GM19099 (cell line): Measurements from ENCODE around the gene CHIT1.

ENCODE experiments used
- POLR2A ChIP-seq: IDR thresholded peaks from 3 replicates; pipeline ENCODE4 v1.6.1; 2011; ENCODE audit warnings: low read depth; ENCODE audit not compliant: insufficient read length; ENCODE audit errors: extremely low read depth

CHIT1 gene

GRCh38 chr1:203204756-203205155 is 24.7 kb downstream of the CHIT1 start:
- no peak for TF ChIP-seq POLR2A

- no peak for TF ChIP-seq POLR2A
These were observed 26.8 kb downstream of the CHIT1 start for GRCh38 chr1:203202431-203203245.

GRCh38 chr1:203201516-203202205 is 27.8 kb downstream of the CHIT1 start:
- TF ChIP-seq POLR2A: no peak

GRCh38 chr1:203200916-203201315 is 28.6 kb downstream of the CHIT1 start:
- no peak for TF ChIP-seq POLR2A

GRCh38 chr1:203199816-203200571 is 29.5 kb downstream of the CHIT1 start:
- TF ChIP-seq POLR2A: no peak

- TF ChIP-seq POLR2A: no peak
These were observed 30.0 kb downstream of the CHIT1 start for GRCh38 chr1:203199481-203199815.

GRCh38 chr1:203199002-203199401 is 30.5 kb downstream of the CHIT1 start:
- TF ChIP-seq POLR2A: no peak

GRCh38 chr1:203197625-203198024 is 31.8 kb downstream of the CHIT1 start:
- TF ChIP-seq POLR2A: no peak

- TF ChIP-seq POLR2A: no peak
These were observed 33.1 kb downstream of the CHIT1 start for GRCh38 chr1:203196371-203196770.

GRCh38 chr1:203190949-203191348 is 38.5 kb downstream of the CHIT1 start:
- TF ChIP-seq POLR2A: no peak

GRCh38 chr1:203189951-203190352 is 39.5 kb downstream of the CHIT1 start:
- TF ChIP-seq POLR2A: no peak

- TF ChIP-seq POLR2A: no peak
These were observed 40.7 kb downstream of the CHIT1 start for GRCh38 chr1:203188686-203189232.

GRCh38 chr1:203187689-203188264 is 41.7 kb downstream of the CHIT1 start:
- no peak for TF ChIP-seq POLR2A

- TF ChIP-seq POLR2A: no peak
These were observed 42.2 kb downstream of the CHIT1 start for GRCh38 chr1:203187304-203187685.

GRCh38 chr1:203186446-203187303 is 42.8 kb downstream of the CHIT1 start, which contains the start of gene CHI3L1:
TSS of gene CHI3L1 (minus strand) at chr1:203186704. CDS start at chr1:203186623, 81 bp downstream.
- TF ChIP-seq POLR2A: no peak

GRCh38 chr1:203186091-203186445 is 43.4 kb downstream of the CHIT1 start:
- TF ChIP-seq POLR2A: no peak
